RWPE2 (cell line): ENCODE measurements around the gene SNX10.

ENCODE experiments used
- ATAC-seq: fragments of 200-7000 bp; cut with Tn5 transposase; 3 replicates; pipeline ENCODE4 v1.9.1; 2021; ENCODE audit warnings: low read depth
- DNase-seq: peaks from one replicate; pipeline ENCODE4 v3.0.0-alpha.2; 2020; ENCODE audit warnings: low spot score
- H3K27ac ChIP-seq: fragments of 450-650 bp; 2 replicates; pipeline ENCODE4 v1.5.1; 2017; ENCODE audit warnings: mild to moderate bottlenecking; ENCODE audit not compliant: poor library complexity, severe bottlenecking
- H3K27me3 ChIP-seq: fragments of 250-450 bp; sonication (Bioruptor Pico); 2 replicates; pipeline ENCODE4 v1.5.1; 2021; ENCODE audit warnings: mild to moderate bottlenecking, moderate library complexity; ENCODE audit not compliant: insufficient read depth, poor library complexity, severe bottlenecking
- H3K36me3 ChIP-seq: fragments of 250-450 bp; sonication (Bioruptor Pico); 2 replicates; pipeline ENCODE4 v1.5.1; 2020; ENCODE audit warnings: low read depth, mild to moderate bottlenecking, moderate library complexity
- H3K4me1 ChIP-seq: fragments of 250-450 bp; sonication (Bioruptor Pico); 2 replicates; pipeline ENCODE4 v1.5.1; 2021; ENCODE audit warnings: mild to moderate bottlenecking, moderate library complexity; ENCODE audit not compliant: insufficient read depth, poor library complexity, severe bottlenecking
- H3K4me3 ChIP-seq: fragments of 250-450 bp; sonication (Bioruptor Pico); 2 replicates; pipeline ENCODE4 v1.5.1; 2021; ENCODE audit warnings: mild to moderate bottlenecking, moderate library complexity; ENCODE audit not compliant: severe bottlenecking
- H3K9me3 ChIP-seq: fragments of 250-450 bp; sonication (Bioruptor Pico); 2 replicates; pipeline ENCODE4 v1.5.1; 2021; ENCODE audit warnings: mild to moderate bottlenecking, moderate library complexity; ENCODE audit not compliant: severe bottlenecking
- CTCF ChIP-seq: fragments of 450-650 bp; IDR thresholded peaks from one replicate; pipeline ENCODE4 v1.5.1; 2017; ENCODE audit warnings: mild to moderate bottlenecking, moderate library complexity; ENCODE audit not compliant: poor library complexity, severe bottlenecking

The SNX10 gene

GRCh38 chr7:26340476-26341018 lies 48.9 kb downstream of the SNX10 start:
- H3K27ac ChIP-seq = no peak overlapping the region
- H3K9me3 ChIP-seq = no peaks in the 10 kb centered on the region
- no peak for ATAC-seq
- no peaks in the 10 kb centered on the region for H3K36me3 ChIP-seq
- DNase-seq = no peak
- H3K4me3 ChIP-seq = no peak overlapping the region
- no peaks in the 10 kb centered on the region for H3K27me3 ChIP-seq
- H3K4me1 ChIP-seq = no peaks in the 10 kb centered on the region
- TF ChIP-seq CTCF = no peak

GRCh38 chr7:26343320-26343832 lies 51.7 kb downstream of the SNX10 start:
- DNase-seq (no peak), ATAC-seq (no peak)
- peaks cover 5% of the 10 kb centered on the region for H3K4me1 ChIP-seq
- H3K36me3 ChIP-seq = no peaks in the 10 kb centered on the region
- no peak overlapping the region for H3K4me3 ChIP-seq
- no peaks in the 10 kb centered on the region for H3K27me3 ChIP-seq
- no peaks in the 10 kb centered on the region for H3K9me3 ChIP-seq
- no peak overlapping the region for H3K27ac ChIP-seq
- no peak for TF ChIP-seq CTCF

GRCh38 chr7:26343837-26344236 lies 52.2 kb downstream of the SNX10 start:
- Histone ChIP-seq H3K27me3 (no peaks in the 10 kb centered on the region), H3K9me3 (no peaks in the 10 kb centered on the region), H3K4me3 (no peak overlapping the region), H3K4me1 (peaks cover 5% of the 10 kb centered on the region), H3K27ac (no peak overlapping the region), H3K36me3 (no peaks in the 10 kb centered on the region)
- TF ChIP-seq CTCF = no peak
- no peak for ATAC-seq
- DNase-seq = no peak

DNA sequence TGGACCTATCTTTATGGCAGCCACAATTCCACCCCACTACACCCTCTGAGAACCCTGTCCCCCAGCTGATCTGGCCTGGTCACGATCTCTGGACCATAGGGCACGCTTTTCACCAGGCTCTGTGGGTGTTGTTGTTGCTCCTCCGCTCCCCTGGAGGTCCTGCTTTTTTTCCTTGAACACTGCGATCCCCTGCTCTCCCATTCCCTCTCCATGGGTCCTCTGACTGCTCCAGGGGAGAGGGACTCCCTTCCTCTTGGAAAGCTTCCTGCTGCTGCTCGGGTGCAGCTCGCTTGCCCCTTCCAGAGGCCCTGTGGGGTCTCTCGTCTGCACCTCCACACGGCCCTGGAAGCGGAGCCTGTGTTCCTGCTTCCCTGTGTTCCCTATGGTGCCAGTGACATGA lies 53.5 kb downstream of the SNX10 start:
- H3K4me3 ChIP-seq = no peak overlapping the region
- H3K27me3 ChIP-seq = no peaks in the 10 kb centered on the region
- ATAC-seq (no peak), DNase-seq (no peak)
- H3K4me1 ChIP-seq = peaks cover 5% of the 10 kb centered on the region
- no peak for TF ChIP-seq CTCF
- H3K9me3 ChIP-seq = no peaks in the 10 kb centered on the region
- no peak overlapping the region for H3K27ac ChIP-seq
- no peaks in the 10 kb centered on the region for H3K36me3 ChIP-seq

DNA sequence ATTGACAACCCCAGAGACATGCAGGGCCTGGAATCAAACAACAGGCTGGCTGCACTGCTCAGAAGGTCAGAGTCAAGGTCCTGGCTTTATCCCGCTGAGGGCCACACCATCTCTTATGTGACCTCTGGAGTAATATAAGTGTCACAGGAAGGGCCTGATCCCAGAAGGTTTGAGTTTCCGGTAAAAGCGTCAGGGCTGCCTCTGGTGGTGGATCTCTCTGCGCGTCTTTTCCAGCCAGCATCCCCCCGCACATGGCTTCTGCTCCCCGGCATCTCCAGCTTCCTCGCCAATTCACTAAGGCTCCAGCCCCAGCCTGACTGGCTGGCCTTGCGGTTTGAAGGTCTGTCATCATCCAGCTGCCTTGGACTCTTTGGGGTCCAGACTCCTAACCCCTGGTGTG lies 54.2 kb downstream of the SNX10 start:
- ATAC-seq = no peak
- H3K27ac ChIP-seq = no peak overlapping the region

More for the DNA sequence above, 54.2 kb downstream of the SNX10 start:
- Histone ChIP-seq H3K4me3 (no peak overlapping the region), H3K27me3 (no peaks in the 10 kb centered on the region), H3K4me1 (peaks cover 5% of the 10 kb centered on the region), H3K9me3 (no peaks in the 10 kb centered on the region), H3K36me3 (no peaks in the 10 kb centered on the region)
- no peak for TF ChIP-seq CTCF
- no peak for DNase-seq
